Measurements from ENCODE around the gene CIZ1.
"Not testable (repeated sequence)": the region's sequence is repeated elsewhere in the genome, so short reads cannot be mapped to it uniquely, and the experiment has no call there.

The CIZ1 gene

GRCh38 chr9:128185979-128186965 is 5.1 kb downstream of the CIZ1 start:
- DNase-seq, result no peak

GRCh38 chr9:128182893-128183588 is 8.3 kb downstream of the CIZ1 start:
- no peak for DNase-seq

GRCh38 chr9:128181480-128181879 is 9.9 kb downstream of the CIZ1 start:
- DNase-seq, result not testable (repeated sequence)

- no peak for DNase-seq
Observed at GRCh38 chr9:128180447-128180846, 10.9 kb downstream of the CIZ1 start.

- no peak for DNase-seq
Observed at GRCh38 chr9:128180001-128180400, 11.4 kb downstream of the CIZ1 start.

- DNase-seq, result no peak
Observed at GRCh38 chr9:128178806-128179431, 12.5 kb downstream of the CIZ1 start.

- no peak for DNase-seq
Observed at GRCh38 chr9:128175726-128176125, 15.6 kb downstream of the CIZ1 start.

- no peak for DNase-seq
Observed at GRCh38 chr9:128175102-128175563, 16.2 kb downstream of the CIZ1 start.

- no peak for DNase-seq
Observed at GRCh38 chr9:128174062-128174461, 17.3 kb downstream of the CIZ1 start.

- no peak for DNase-seq
Observed at GRCh38 chr9:128169925-128170324, 21.4 kb downstream of the CIZ1 start.

- no peak for DNase-seq
Observed at GRCh38 chr9:128169492-128169891, 21.9 kb downstream of the CIZ1 start.

- DNase-seq, result no peak
Observed at GRCh38 chr9:128168731-128169308, 22.6 kb downstream of the CIZ1 start.

GRCh38 chr9:128167209-128167608 is 24.2 kb downstream of the CIZ1 start:
- no peak for DNase-seq

- DNase-seq, result no peak
Observed at GRCh38 chr9:128166169-128166568, 25.2 kb downstream of the CIZ1 start.

GRCh38 chr9:128164307-128164885 is 27.0 kb downstream of the CIZ1 start:
- DNase-seq, result no peak

- DNase-seq, result no peak
Observed at GRCh38 chr9:128163523-128164306, 27.7 kb downstream of the CIZ1 start.

- DNase-seq, result no peak
Observed at GRCh38 chr9:128163027-128163515, 28.3 kb downstream of the CIZ1 start.

- no peak for DNase-seq
Observed at GRCh38 chr9:128162215-128163026, 29.0 kb downstream of the CIZ1 start.

- peak; percentile 0 for DNase-seq
Observed at GRCh38 chr9:128161215-128161902, 30.0 kb downstream of the CIZ1 start.

GRCh38 chr9:128160603-128160987 is 30.8 kb downstream of the CIZ1 start:
- DNase-seq, result no peak
